Activated naive CD4-positive, alpha-beta T cell treated with anti-CD3 and anti-CD28 coated beads for 36 hours (primary cell): ENCODE results near the gene SLC25A53. TPM values are rescaled to one million over a fixed set of nuclear protein-coding genes. Genes with fewer than 3 reads are reported as not detected.
A peak's percentile ranks its signal among the peaks of the same experiment; 100 is the strongest.

Experiments used
- CTCF ChIA-PET: fragments of 350-600 bp; sonication (Branson Sonifier 250); formaldehyde crosslinking; loops from one replicate; lab custom pipeline; 2021; ENCODE audit warnings: antibody characterized with exemption; lab: Charles Lee
- DNase-seq: peaks from one replicate; pipeline ENCODE4 v3.0.0-alpha.2; 2020
- H3K27ac Mint-ChIP-seq: one replicate; pipeline ENCODE4 v1.8.0; 2021; ENCODE audit warnings: mild to moderate bottlenecking, mixed read lengths
- H3K27me3 Mint-ChIP-seq: one replicate; pipeline ENCODE4 v1.8.0; 2021; ENCODE audit warnings: low read depth, mixed read lengths
- H3K36me3 Mint-ChIP-seq: one replicate; pipeline ENCODE4 v1.8.0; 2021; ENCODE audit warnings: low read depth, mixed read lengths
- H3K4me1 Mint-ChIP-seq: one replicate; pipeline ENCODE4 v1.8.0; 2021; ENCODE audit warnings: low read depth, mixed read lengths
- H3K4me3 Mint-ChIP-seq: one replicate; pipeline ENCODE4 v1.8.0; 2021; ENCODE audit warnings: mild to moderate bottlenecking, moderate library complexity, mixed read lengths
- H3K9me3 Mint-ChIP-seq: one replicate; pipeline ENCODE4 v1.8.0; 2021; ENCODE audit warnings: mixed read lengths
- intact Hi-C: fragments of 100-400 bp; cut with micrococcal nuclease; formaldehyde crosslinking; loops from one replicate; pipeline ENCODE4 v1.15.1; 2023
- total RNA-seq, 2 experiments: library from RNA; stranded (reverse); gene quantifications; one replicate each; pipeline ENCODE4 v1.2.3, GENCODE V29; 2021

The SLC25A53 gene
- 1 to 10 TPM; 4.6 to 5.0 TPM for total RNA-seq

GRCh38 chrX:104156630-104157529 is at the start of gene SLC25A53:
Gene SLC25A53 (minus strand): TSS chrX:104157009. CDS start chrX:104105257, 51,752 bp downstream.
- Mint-ChIP-seq H3K27me3 (no peaks in the 10 kb centered on the region), H3K9me3 (no peaks in the 10 kb centered on the region), H3K4me3 (peak within 1 kb of the TSS; percentile 92), H3K4me1 (peaks cover 9% of the 10 kb centered on the region), H3K27ac (peak within 1 kb of the TSS; percentile 98), H3K36me3 (peaks cover 1% of the 10 kb centered on the region)
- intact Hi-C loops = loop anchor here (1.0 to 10.0 kb wide), 6 partner anchors 9 to 602 kb away; partner anchors contain the start of genes FAM199X, MORF4L2 and ZCCHC18
- CTCF ChIA-PET = interaction anchor here (0.7 to 1.5 kb wide), 3 partner anchors 10 to 297 kb away, joined by 3 to 9 read pairs (median 4); partner anchors contain the start of gene FAM199X
- peak; percentile 85 for DNase-seq

- Mint-ChIP-seq H3K4me1 (no peaks in the 10 kb centered on the region), H3K4me3 (no peak overlapping the region), H3K9me3 (no peaks in the 10 kb centered on the region), H3K27me3 (peaks cover 2% of the 10 kb centered on the region), H3K27ac (no peak overlapping the region), H3K36me3 (no peaks in the 10 kb centered on the region)
- CTCF ChIA-PET = interaction anchor here (2.7 kb wide), 1 partner anchor 11 kb away, joined by 10 read pairs; no protein-coding TSS in a partner anchor
- no peak for DNase-seq
- intact Hi-C loops = no loop called here
These were observed 48.7 kb upstream of the SLC25A53 start for GRCh38 chrX:104205548-104205947.

GRCh38 chrX:104195489-104196084 is 38.8 kb upstream of the SLC25A53 start:
- DNase-seq = peak; percentile 6
- CTCF ChIA-PET = interaction anchor here (0.7 to 2.9 kb wide), 12 partner anchors 8 to 1382 kb away, joined by 3 to 18 read pairs (median 4); partner anchors contain the start of gene FAM199X
- intact Hi-C loops = loop anchor here (1.0 to 10.0 kb wide), 3 partner anchors 76 to 729 kb away; no protein-coding TSS in a partner anchor
- Mint-ChIP-seq H3K27ac (no peak overlapping the region), H3K4me1 (peaks cover 2% of the 10 kb centered on the region), H3K4me3 (no peak overlapping the region), H3K36me3 (no peaks in the 10 kb centered on the region), H3K27me3 (no peaks in the 10 kb centered on the region), H3K9me3 (no peaks in the 10 kb centered on the region)

GRCh38 chrX:104195013-104195412 is 38.2 kb upstream of the SLC25A53 start:
- no peak overlapping the region for H3K27ac Mint-ChIP-seq
- DNase-seq = no peak
- no peaks in the 10 kb centered on the region for H3K36me3 Mint-ChIP-seq
- no peaks in the 10 kb centered on the region for H3K27me3 Mint-ChIP-seq
- H3K4me3 Mint-ChIP-seq = no peak overlapping the region
- H3K4me1 Mint-ChIP-seq = peaks cover 2% of the 10 kb centered on the region
- CTCF ChIA-PET = interaction anchor here (0.6 to 2.9 kb wide), 10 partner anchors 9 to 1382 kb away, joined by 3 to 18 read pairs (median 4); no protein-coding TSS in a partner anchor
- intact Hi-C loops = loop anchor here (1.0 to 10.0 kb wide), 3 partner anchors 76 to 730 kb away; no protein-coding TSS in a partner anchor
- no peaks in the 10 kb centered on the region for H3K9me3 Mint-ChIP-seq

- Mint-ChIP-seq H3K9me3 (no peaks in the 10 kb centered on the region), H3K27ac (no peak overlapping the region), H3K36me3 (no peaks in the 10 kb centered on the region), H3K4me1 (peaks cover 2% of the 10 kb centered on the region), H3K27me3 (no peaks in the 10 kb centered on the region), H3K4me3 (no peak overlapping the region)
- CTCF ChIA-PET = interaction anchor here (0.8 to 2.8 kb wide), 3 partner anchors 11 to 66 kb away, joined by 3 to 10 read pairs (median 5); no protein-coding TSS in a partner anchor
- DNase-seq = no peak
- intact Hi-C loops = loop anchor here (5.0 to 10.0 kb wide), 2 partner anchors 59 to 731 kb away; partner anchors contain the start of gene ESX1
These were observed 36.7 kb upstream of the SLC25A53 start for GRCh38 chrX:104193485-104193884.

- H3K4me1 Mint-ChIP-seq = no peaks in the 10 kb centered on the region
- intact Hi-C loops = loop anchor here (5.0 to 10.0 kb wide), 2 partner anchors 62 to 735 kb away; partner anchors contain the start of gene ESX1
- CTCF ChIA-PET = no interaction called here
- no peaks in the 10 kb centered on the region for H3K27me3 Mint-ChIP-seq
- DNase-seq = no peak
- H3K36me3 Mint-ChIP-seq = no peaks in the 10 kb centered on the region
- H3K4me3 Mint-ChIP-seq = no peak overlapping the region
- H3K27ac Mint-ChIP-seq = no peak overlapping the region
- no peaks in the 10 kb centered on the region for H3K9me3 Mint-ChIP-seq
These were observed 33.0 kb upstream of the SLC25A53 start for GRCh38 chrX:104189837-104190236.

GRCh38 chrX:104187931-104188330 is 31.1 kb upstream of the SLC25A53 start:
- peaks cover 8% of the 10 kb centered on the region for H3K4me1 Mint-ChIP-seq
- H3K9me3 Mint-ChIP-seq = no peaks in the 10 kb centered on the region
- H3K27ac Mint-ChIP-seq = no peak overlapping the region
- H3K27me3 Mint-ChIP-seq = no peaks in the 10 kb centered on the region
- no peaks in the 10 kb centered on the region for H3K36me3 Mint-ChIP-seq
- DNase-seq = no peak
- intact Hi-C loops = no loop called here
- no peak overlapping the region for H3K4me3 Mint-ChIP-seq
- CTCF ChIA-PET = no interaction called here

GRCh38 chrX:104183685-104184084 is 26.9 kb upstream of the SLC25A53 start:
- CTCF ChIA-PET = interaction anchor here (0.7 to 2.0 kb wide), 3 partner anchors 12 to 259 kb away, joined by 3 to 4 read pairs (median 3); no protein-coding TSS in a partner anchor
- intact Hi-C loops = no loop called here
- H3K36me3 Mint-ChIP-seq = peaks cover 3% of the 10 kb centered on the region
- H3K27ac Mint-ChIP-seq = no peak overlapping the region
- H3K4me3 Mint-ChIP-seq = no peak overlapping the region
- DNase-seq = no peak
- H3K4me1 Mint-ChIP-seq = peaks cover 20% of the 10 kb centered on the region
- no peaks in the 10 kb centered on the region for H3K9me3 Mint-ChIP-seq
- no peaks in the 10 kb centered on the region for H3K27me3 Mint-ChIP-seq

GRCh38 chrX:104173841-104174240 is 17.0 kb upstream of the SLC25A53 start:
- DNase-seq = no peak
- H3K4me1 Mint-ChIP-seq = peaks cover 13% of the 10 kb centered on the region
- H3K36me3 Mint-ChIP-seq = peaks cover 8% of the 10 kb centered on the region
- intact Hi-C loops = no loop called here
- H3K27me3 Mint-ChIP-seq = no peaks in the 10 kb centered on the region
- no peaks in the 10 kb centered on the region for H3K9me3 Mint-ChIP-seq
- H3K27ac Mint-ChIP-seq = no peak overlapping the region
- no peak overlapping the region for H3K4me3 Mint-ChIP-seq
- CTCF ChIA-PET = interaction anchor here (0.9 kb wide), 1 partner anchor 37 kb away, joined by 3 read pairs; no protein-coding TSS in a partner anchor

- intact Hi-C loops = no loop called here
- no peaks in the 10 kb centered on the region for H3K27me3 Mint-ChIP-seq
These were observed 16.0 kb upstream of the SLC25A53 start for GRCh38 chrX:104172788-104173187.

GRCh38 chrX:104172121-104172520 is 15.3 kb upstream of the SLC25A53 start:
- CTCF ChIA-PET = no interaction called here
- H3K27me3 Mint-ChIP-seq = no peaks in the 10 kb centered on the region
- no peak overlapping the region for H3K27ac Mint-ChIP-seq
- H3K9me3 Mint-ChIP-seq = no peaks in the 10 kb centered on the region
- H3K36me3 Mint-ChIP-seq = peaks cover 3% of the 10 kb centered on the region
- H3K4me1 Mint-ChIP-seq = peaks cover 24% of the 10 kb centered on the region
- no peak overlapping the region for H3K4me3 Mint-ChIP-seq
- intact Hi-C loops = no loop called here
- DNase-seq = no peak

More at GRCh38 chrX:104172788-104173187, 16.0 kb upstream of the SLC25A53 start:
- Mint-ChIP-seq H3K27ac (no peak overlapping the region), H3K9me3 (no peaks in the 10 kb centered on the region), H3K4me3 (no peak overlapping the region), H3K36me3 (peaks cover 5% of the 10 kb centered on the region), H3K4me1 (peaks cover 21% of the 10 kb centered on the region)
- DNase-seq = no peak
- CTCF ChIA-PET = interaction anchor here (0.9 kb wide), 1 partner anchor 36 kb away, joined by 3 read pairs; no protein-coding TSS in a partner anchor

- Mint-ChIP-seq H3K9me3 (no peaks in the 10 kb centered on the region), H3K4me1 (peaks cover 31% of the 10 kb centered on the region), H3K27me3 (no peaks in the 10 kb centered on the region), H3K36me3 (peaks cover 3% of the 10 kb centered on the region), H3K27ac (no peak overlapping the region), H3K4me3 (peak overlapping the region; percentile 72)
- intact Hi-C loops = no loop called here
- no peak for DNase-seq
- CTCF ChIA-PET = interaction anchor here (3.1 kb wide), 1 partner anchor 11 kb away, joined by 9 read pairs; the partner anchor contains the start of gene SLC25A53
These were observed 11.3 kb upstream of the SLC25A53 start for GRCh38 chrX:104168127-104168526.
